GM10266 (cell line): ENCODE data around the gene BICRA.
"Not testable (repeated sequence)": the region's sequence is repeated elsewhere in the genome, so short reads cannot be mapped to it uniquely, and the experiment has no call there.

ENCODE experiments used
- DNase-seq: peaks from one replicate; pipeline ENCODE4 v3.0.0; 2012; ENCODE audit errors: extremely low spot score
- TF ChIP-seq, protein P1 (sequence below): IDR thresholded peaks from 2 replicates; pipeline ENCODE4 v1.5.1; 2012; ENCODE audit warnings: mild to moderate bottlenecking, low read depth; ENCODE audit not compliant: control insufficient read depth, insufficient read depth; ENCODE audit errors: missing control alignments

BICRA gene

GRCh38 chr19:47660435-47660832 is 51.5 kb downstream of the BICRA start:
- DNase-seq = no peak
- TF ChIP-seq, protein P1, sequence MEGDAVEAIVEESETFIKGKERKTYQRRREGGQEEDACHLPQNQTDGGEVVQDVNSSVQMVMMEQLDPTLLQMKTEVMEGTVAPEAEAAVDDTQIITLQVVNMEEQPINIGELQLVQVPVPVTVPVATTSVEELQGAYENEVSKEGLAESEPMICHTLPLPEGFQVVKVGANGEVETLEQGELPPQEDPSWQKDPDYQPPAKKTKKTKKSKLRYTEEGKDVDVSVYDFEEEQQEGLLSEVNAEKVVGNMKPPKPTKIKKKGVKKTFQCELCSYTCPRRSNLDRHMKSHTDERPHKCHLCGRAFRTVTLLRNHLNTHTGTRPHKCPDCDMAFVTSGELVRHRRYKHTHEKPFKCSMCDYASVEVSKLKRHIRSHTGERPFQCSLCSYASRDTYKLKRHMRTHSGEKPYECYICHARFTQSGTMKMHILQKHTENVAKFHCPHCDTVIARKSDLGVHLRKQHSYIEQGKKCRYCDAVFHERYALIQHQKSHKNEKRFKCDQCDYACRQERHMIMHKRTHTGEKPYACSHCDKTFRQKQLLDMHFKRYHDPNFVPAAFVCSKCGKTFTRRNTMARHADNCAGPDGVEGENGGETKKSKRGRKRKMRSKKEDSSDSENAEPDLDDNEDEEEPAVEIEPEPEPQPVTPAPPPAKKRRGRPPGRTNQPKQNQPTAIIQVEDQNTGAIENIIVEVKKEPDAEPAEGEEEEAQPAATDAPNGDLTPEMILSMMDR = no peak

GRCh38 chr19:47661161-47661560 is 52.2 kb downstream of the BICRA start:
- TF ChIP-seq, protein P1 = no peak
- no peak for DNase-seq

DNA sequence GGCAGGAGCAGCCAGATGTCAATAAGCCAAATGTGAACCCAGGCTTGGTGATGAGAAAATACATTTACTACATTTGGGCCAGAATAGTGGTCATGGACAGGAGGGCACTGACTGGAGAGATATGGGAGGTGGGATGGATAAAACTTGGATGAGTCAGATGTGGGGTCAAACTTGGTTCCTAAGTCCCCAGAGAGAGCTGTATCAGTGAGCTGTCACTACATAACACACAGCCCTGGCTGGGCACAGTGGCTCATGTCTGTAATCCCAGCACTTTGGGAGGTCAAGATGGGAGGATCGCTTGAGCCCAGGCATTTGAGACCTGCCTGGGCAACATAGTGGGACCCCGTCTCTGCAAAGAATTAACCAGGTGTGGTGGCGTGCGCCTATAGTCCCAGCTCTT is 52.7 kb downstream of the BICRA start:
- DNase-seq = no peak
- TF ChIP-seq, protein P1 = no peak

GRCh38 chr19:47663435-47663910 is 54.5 kb downstream of the BICRA start:
- TF ChIP-seq, protein P1 = no peak
- no peak for DNase-seq

GRCh38 chr19:47663911-47664771 is 55.2 kb downstream of the BICRA start:
- TF ChIP-seq, protein P1 = no peak
- DNase-seq = no peak

DNA sequence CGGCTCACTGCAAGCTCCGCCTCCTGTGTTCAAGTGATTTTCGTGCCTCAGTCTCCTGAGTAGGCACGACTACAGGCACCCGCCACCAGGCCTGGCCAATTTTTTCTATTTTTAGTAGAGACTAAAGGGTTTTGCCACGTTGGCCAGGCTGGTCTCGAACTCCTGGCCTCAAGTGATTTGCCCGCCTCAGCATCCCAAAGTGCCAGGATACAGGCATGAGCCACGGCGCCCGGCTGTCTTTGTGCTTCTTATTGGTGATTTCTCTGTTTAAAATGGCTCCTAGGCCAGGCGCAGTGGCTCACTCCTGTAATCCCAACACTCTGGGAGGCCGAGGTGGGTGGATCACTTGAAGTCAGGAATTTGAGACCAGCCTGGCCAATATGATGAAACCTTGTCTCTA is 59.6 kb downstream of the BICRA start:
- not testable (repeated sequence) for DNase-seq

GRCh38 chr19:47670736-47671135 is 61.8 kb downstream of the BICRA start:
- no peak for DNase-seq
- TF ChIP-seq, protein P1 = no peak

- TF ChIP-seq, protein P1 = no peak
- DNase-seq = no peak
Measured at GRCh38 chr19:47671499-47671898, 62.6 kb downstream of the BICRA start.
